Measurements from ENCODE around the gene PCNT. TPM values are rescaled to one million over a fixed set of nuclear protein-coding genes. Genes with fewer than 3 reads are reported as not detected.
A peak's percentile ranks its signal among the peaks of the same experiment; 100 is the strongest.

The PCNT gene
- total and polyA plus RNA-seq, 10 donors: 6.4 to 43.7 (median 35.4) TPM

DNA sequence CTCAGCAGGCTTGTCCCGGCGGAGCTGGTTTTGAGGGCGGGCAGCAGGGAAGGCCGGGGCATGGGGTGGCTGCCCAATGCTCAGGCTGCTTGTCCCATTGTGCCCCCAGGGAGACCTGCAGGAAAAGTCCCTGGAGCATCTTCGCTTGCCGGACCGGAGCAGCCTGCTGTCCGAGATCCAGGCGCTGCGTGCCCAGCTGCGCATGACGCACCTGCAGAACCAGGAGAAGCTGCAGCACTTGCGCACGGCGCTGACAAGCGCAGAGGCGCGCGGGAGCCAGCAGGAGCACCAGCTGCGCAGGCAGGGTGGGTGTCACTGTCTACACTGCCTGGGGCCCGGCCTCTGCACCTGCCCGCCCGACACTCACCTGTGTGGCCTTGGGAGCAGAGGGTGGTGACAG lies 104.3 kb downstream of the PCNT start:
- H3K36me3 ChIP-seq: peaks cover 0 to 95% (median 67%) of the 10 kb centered on the region in 6 donors
- intact Hi-C loops (cut with DNase I; ENCODE audit: low total_unique reads): no loop called here
- no peak for DNase-seq
- no peak overlapping the region for H3K4me3 ChIP-seq
- peaks cover 0 to 12% (median under 1%) of the 10 kb centered on the region in 6 donors for H3K4me1 ChIP-seq
- H3K27me3 ChIP-seq (replicated peaks in 1 of 7): no peaks in the 10 kb centered on the region
- TF ChIP-seq, protein P1, sequence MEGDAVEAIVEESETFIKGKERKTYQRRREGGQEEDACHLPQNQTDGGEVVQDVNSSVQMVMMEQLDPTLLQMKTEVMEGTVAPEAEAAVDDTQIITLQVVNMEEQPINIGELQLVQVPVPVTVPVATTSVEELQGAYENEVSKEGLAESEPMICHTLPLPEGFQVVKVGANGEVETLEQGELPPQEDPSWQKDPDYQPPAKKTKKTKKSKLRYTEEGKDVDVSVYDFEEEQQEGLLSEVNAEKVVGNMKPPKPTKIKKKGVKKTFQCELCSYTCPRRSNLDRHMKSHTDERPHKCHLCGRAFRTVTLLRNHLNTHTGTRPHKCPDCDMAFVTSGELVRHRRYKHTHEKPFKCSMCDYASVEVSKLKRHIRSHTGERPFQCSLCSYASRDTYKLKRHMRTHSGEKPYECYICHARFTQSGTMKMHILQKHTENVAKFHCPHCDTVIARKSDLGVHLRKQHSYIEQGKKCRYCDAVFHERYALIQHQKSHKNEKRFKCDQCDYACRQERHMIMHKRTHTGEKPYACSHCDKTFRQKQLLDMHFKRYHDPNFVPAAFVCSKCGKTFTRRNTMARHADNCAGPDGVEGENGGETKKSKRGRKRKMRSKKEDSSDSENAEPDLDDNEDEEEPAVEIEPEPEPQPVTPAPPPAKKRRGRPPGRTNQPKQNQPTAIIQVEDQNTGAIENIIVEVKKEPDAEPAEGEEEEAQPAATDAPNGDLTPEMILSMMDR (IDR thresholded peaks at IDR 0.05 in 8 of 11, conservative IDR thresholded peaks at IDR 0.05 in 3 of 11): no peak
- TF ChIP-seq POLR2AphosphoS5 (IDR thresholded peaks at IDR 0.05): peak in 1 of 3 donors; percentile 21
- WGBS, 5 donors: 90 to 100% (median 97%) methylated on average over 14 to 23 of the region's 23 CpGs
- no peaks in the 10 kb centered on the region for H3K9me3 ChIP-seq
- no peak overlapping the region for H3K27ac ChIP-seq

DNA sequence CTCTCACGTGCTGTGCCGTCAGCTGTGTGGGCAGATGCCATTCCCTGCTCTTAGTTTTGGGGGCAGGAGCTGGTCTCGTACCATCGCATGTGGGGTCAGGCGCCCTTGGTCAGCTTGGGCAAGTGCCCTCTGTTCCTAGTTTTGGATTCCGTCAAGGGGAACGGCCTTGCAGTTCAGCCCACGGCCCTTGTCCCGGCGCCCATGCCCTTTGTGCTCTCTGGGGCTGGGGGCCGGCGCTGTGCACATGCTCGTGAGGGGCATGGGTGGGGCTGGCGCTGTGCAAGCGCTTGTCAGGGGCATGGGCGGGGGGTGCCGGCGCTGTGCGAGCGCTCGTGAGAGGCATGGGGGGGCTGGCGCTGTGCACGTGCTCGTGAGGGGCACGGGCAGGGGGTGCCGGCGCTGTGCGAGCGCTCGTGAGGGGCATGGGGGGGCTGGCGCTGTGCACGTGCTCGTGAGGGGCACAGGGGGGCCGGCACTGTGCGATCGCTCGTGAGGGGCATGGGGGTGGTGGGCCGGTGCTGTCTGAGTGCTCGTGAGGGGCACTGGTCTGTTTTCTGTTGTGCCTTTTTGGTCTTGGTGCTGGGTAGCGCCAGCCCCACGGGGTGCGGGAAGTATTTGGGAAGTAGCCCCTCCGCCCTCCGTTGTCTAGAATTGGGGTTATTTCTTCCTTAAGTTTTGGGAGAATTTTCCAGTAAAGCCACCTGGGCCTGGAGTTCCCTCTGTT lies 105.2 kb downstream of the PCNT start:
- Histone ChIP-seq H3K4me1 (peaks cover 0 to 5% (median 0%) of the 10 kb centered on the region in 6 donors), H3K27me3 (replicated peaks in 1 of 7) (no peaks in the 10 kb centered on the region), H3K4me3 (no peak overlapping the region), H3K9me3 (no peaks in the 10 kb centered on the region), H3K36me3 (peaks cover 0 to 100% (median 71%) of the 10 kb centered on the region in 6 donors), H3K27ac (no peak overlapping the region)
- TF ChIP-seq, protein P1 (IDR thresholded peaks at IDR 0.05 in 8 of 11, conservative IDR thresholded peaks at IDR 0.05 in 3 of 11): no peak
- TF ChIP-seq POLR2A (IDR thresholded peaks at IDR 0.05) (no peak), POLR2AphosphoS5 (IDR thresholded peaks at IDR 0.05) (no peak)
- WGBS, 5 donors: 94 to 98% (median 97%) methylated on average over 26 to 44 of the region's 44 CpGs
- intact Hi-C loops (cut with DNase I; ENCODE audit: low total_unique reads): no loop called here
- DNase-seq: peak; percentile 42

DNA sequence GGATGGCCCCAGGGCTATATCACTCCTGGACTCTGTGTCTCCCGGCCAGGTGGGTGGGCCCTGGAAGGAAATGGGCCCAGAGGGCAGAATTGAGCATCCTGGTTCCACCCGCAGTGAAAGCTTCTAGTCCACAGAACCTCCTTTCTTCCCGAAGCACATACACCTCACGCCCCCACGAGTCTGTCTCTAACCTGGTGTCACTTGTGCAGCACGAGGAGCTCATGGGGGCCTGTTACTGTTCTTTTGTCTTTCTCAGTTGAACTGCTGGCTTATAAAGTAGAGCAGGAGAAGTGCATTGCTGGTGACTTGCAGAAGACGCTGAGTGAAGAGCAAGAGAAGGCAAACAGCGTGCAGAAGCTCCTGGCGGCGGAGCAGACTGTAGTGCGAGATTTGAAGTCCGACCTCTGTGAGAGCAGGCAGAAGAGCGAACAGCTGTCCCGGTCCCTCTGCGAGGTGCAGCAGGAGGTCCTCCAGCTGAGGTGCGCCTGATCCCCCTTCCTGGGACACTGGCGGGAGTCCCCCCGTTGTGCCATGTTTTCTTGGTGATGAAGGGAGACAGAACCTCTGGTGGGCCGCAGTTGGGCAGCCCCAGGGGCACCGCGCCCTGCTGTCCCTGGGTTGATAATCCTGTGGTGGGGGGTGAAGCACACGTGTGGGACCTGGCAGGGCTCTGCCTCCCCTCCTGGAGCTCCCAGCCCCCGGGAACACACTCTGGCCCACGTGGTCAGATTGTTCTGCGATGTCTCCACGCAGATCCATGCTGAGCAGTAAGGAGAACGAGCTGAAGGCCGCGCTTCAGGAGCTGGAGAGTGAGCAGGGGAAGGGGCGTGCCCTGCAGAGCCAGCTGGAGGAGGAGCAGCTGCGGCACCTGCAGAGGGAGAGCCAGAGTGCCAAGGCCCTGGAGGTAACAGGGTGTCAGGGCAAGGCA lies 106.1 kb downstream of the PCNT start:
- intact Hi-C loops (cut with DNase I; ENCODE audit: low total_unique reads): no loop called here
- Histone ChIP-seq H3K4me1 (no peaks in the 10 kb centered on the region), H3K27me3 (replicated peaks in 1 of 7) (no peaks in the 10 kb centered on the region), H3K9me3 (no peaks in the 10 kb centered on the region), H3K36me3 (peaks cover 0 to 100% (median 74%) of the 10 kb centered on the region in 6 donors), H3K27ac (no peak overlapping the region), H3K4me3 (no peak overlapping the region)
- DNase-seq: peak; percentile 58
- 90 to 94% (median 92%) methylated on average over 22 to 31 of the region's 31 CpGs for WGBS, 5 donors
- TF ChIP-seq POLR2A (IDR thresholded peaks at IDR 0.05) (no peak), POLR2AphosphoS5 (IDR thresholded peaks at IDR 0.05) (no peak)
- TF ChIP-seq, protein P1 (IDR thresholded peaks at IDR 0.05 in 8 of 11, conservative IDR thresholded peaks at IDR 0.05 in 3 of 11): no peak

DNA sequence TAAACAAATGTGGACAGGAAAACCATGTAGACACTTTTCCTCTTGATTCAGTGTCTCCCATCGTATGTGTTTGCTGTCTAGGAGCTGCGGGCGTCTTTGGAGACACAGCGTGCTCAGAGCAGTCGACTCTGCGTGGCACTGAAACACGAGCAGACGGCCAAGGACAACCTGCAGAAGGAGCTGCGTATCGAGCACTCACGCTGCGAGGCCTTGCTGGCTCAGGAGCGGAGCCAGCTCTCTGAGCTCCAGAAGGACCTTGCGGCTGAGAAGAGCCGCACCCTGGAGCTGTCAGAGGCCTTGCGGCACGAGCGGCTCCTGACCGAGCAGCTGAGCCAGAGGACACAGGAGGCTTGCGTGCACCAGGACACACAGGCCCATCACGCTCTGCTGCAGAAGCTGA lies 107.5 kb downstream of the PCNT start:
- Histone ChIP-seq H3K36me3 (peaks cover 0 to 100% (median 73%) of the 10 kb centered on the region in 6 donors), H3K4me3 (no peak overlapping the region), H3K9me3 (no peaks in the 10 kb centered on the region), H3K27ac (no peak overlapping the region), H3K27me3 (replicated peaks in 1 of 7) (no peaks in the 10 kb centered on the region), H3K4me1 (no peaks in the 10 kb centered on the region)
- intact Hi-C loops (cut with DNase I; ENCODE audit: low total_unique reads): no loop called here
- TF ChIP-seq, protein P1 (IDR thresholded peaks at IDR 0.05 in 8 of 11, conservative IDR thresholded peaks at IDR 0.05 in 3 of 11): no peak
- TF ChIP-seq POLR2AphosphoS5 (IDR thresholded peaks at IDR 0.05): peak in 1 of 3 donors; percentile 12
- DNase-seq: peak; percentile 56
- WGBS, 5 donors: 92 to 98% (median 93%) methylated on average over 18 to 21 of the region's 21 CpGs

Data from spleen (tissue), 11 donors.